Anterior cingulate cortex (tissue), 58 donors: ENCODE results near the gene CORO2B.
A peak's percentile ranks its signal among the peaks of the same experiment; 100 is the strongest.

ENCODE experiments used
- DNase-seq, 58 donors: peaks; one replicate each; lab custom pipeline; 2025; lab: John Stamatoyannopoulos, UW

CORO2B gene, protein sequence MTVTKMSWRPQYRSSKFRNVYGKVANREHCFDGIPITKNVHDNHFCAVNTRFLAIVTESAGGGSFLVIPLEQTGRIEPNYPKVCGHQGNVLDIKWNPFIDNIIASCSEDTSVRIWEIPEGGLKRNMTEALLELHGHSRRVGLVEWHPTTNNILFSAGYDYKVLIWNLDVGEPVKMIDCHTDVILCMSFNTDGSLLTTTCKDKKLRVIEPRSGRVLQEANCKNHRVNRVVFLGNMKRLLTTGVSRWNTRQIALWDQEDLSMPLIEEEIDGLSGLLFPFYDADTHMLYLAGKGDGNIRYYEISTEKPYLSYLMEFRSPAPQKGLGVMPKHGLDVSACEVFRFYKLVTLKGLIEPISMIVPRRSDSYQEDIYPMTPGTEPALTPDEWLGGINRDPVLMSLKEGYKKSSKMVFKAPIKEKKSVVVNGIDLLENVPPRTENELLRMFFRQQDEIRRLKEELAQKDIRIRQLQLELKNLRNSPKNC

GRCh38 chr15:68578980-68579935 is at the start of gene CORO2B:
CORO2B (plus strand) TSS chr15:68578993; CDS start chr15:68579263, 270 bp downstream.
- DNase-seq = peak in 43 of 58 donors; percentile 29 to 80 (median 60)

GRCh38 chr15:68531387-68532179 is 47.2 kb upstream of the CORO2B start:
- DNase-seq = no peak

GRCh38 chr15:68536331-68537095 is 42.3 kb upstream of the CORO2B start:
- no peak for DNase-seq

- no peak for DNase-seq
These were observed 41.7 kb upstream of the CORO2B start for GRCh38 chr15:68537097-68537496.

GRCh38 chr15:68537506-68537905 is 41.3 kb upstream of the CORO2B start:
- DNase-seq = no peak

- DNase-seq = no peak
These were observed 40.5 kb upstream of the CORO2B start for GRCh38 chr15:68538311-68538710.

- DNase-seq = no peak
These were observed 37.0 kb upstream of the CORO2B start for GRCh38 chr15:68541743-68542142.

GRCh38 chr15:68542348-68542747 is 36.4 kb upstream of the CORO2B start:
- DNase-seq = no peak

DNA sequence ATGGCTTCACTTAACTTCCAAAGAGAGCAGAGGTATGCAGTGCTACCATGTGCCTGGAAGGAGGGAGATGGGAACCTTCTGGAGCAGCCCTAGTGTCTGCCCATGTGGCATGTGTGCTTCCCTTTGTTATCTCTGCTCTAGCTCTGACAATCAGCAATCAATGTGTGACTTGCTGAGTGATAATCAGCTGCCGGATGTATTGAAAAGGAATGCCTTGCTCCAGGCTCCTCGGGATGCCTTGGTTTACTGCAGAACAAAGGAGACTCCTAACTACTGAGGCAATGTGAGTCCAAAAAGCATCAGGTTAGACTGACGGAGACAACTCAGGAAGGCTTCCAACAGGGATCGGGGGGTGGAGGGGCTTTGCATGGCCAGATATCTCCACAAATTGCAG is 36.0 kb upstream of the CORO2B start:
- no peak for DNase-seq

- DNase-seq = peak in 4 of 58 donors; percentile 7 to 56 (median 16)
These were observed 35.4 kb upstream of the CORO2B start for GRCh38 chr15:68543165-68544008.

DNA sequence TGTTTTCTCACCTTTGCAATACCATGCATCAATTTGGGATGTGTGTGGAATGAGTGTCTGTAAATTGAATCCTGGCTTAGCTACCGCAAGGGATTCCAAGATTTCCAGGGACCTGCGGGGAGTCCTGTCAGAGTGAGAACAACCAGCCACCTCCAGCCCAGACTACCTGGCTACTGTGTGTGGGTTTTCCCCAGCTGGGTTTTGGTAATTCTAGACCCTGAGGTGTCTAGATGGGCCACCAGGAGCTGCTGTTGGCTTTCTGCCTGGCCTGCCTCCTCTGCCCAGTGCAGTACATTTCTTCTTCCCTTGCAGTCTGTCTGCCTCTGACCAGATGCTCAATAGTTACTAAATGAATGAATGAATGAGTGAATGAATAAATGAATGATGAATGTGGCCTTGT is 32.5 kb upstream of the CORO2B start:
- DNase-seq = no peak

- DNase-seq = no peak
These were observed 30.4 kb upstream of the CORO2B start for GRCh38 chr15:68548364-68548763.

- no peak for DNase-seq
These were observed 28.8 kb upstream of the CORO2B start for GRCh38 chr15:68550004-68550403.

- peak in 52 of 58 donors; percentile 15 to 90 (median 46) for DNase-seq
These were observed 28.1 kb upstream of the CORO2B start for GRCh38 chr15:68550498-68551295.

- DNase-seq = no peak
These were observed 27.5 kb upstream of the CORO2B start for GRCh38 chr15:68551296-68551635.

GRCh38 chr15:68552344-68552743 is 26.4 kb upstream of the CORO2B start:
- peak in 6 of 58 donors; percentile 18 to 53 (median 27) for DNase-seq

DNA sequence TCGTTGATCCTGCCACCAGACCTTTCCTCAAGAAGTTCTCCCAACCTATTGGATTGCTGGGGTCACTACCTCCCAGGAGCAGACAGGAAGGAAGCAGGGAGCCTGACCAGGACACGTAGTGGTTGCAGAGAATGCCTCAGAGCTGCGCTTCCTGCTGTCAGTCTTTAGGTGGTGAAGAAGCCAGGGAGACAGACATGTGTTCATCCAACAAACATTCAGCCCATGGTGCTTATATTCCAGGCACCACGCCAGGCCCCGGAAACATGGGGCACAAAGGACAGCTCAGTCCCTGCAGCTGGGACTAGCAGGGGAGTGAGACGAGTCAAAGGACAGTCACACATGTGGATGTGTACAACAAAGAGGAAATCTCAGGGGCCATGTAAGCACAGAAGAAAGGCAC is 26.0 kb upstream of the CORO2B start:
- DNase-seq = peak in 46 of 58 donors; percentile 11 to 89 (median 61)
